OCI-LY7 (cell line): ENCODE results near the gene ZSCAN23. TPM values are rescaled to one million over a fixed set of nuclear protein-coding genes. Genes with fewer than 3 reads are reported as not detected.

Experiments used
- BruUV-seq: library from RNA; stranded (reverse); fragments of 400-500 nt; replicated peaks from 2 replicates; lab custom pipeline; 2021; lab: Mats Ljungman, UMichigan
- CTCF ChIA-PET: fragments of 300-600 bp; sonication (Branson Sonifier 250); formaldehyde crosslinking; loops from one replicate; lab custom pipeline; 2022; ENCODE audit warnings: antibody characterized with exemption; ENCODE audit not compliant: unreplicated experiment; lab: Charles Lee
- POLR2A ChIA-PET: fragments of 300-600 bp; sonication (Branson Sonifier 250); formaldehyde crosslinking; loops from one replicate; lab custom pipeline; 2022; ENCODE audit warnings: antibody characterized with exemption; lab: Charles Lee
- DNase-seq: peaks from one replicate; pipeline ENCODE4 v3.0.0-alpha.2; 2015; ENCODE audit warnings: low spot score
- H2AFZ ChIP-seq: fragments of 200-600 bp; sonication (generic), shearing (Covaris generic); 2 replicates; pipeline ENCODE4 v1.6.1; 2014; ENCODE audit warnings: mild to moderate bottlenecking, antibody characterized with exemption, low read length, moderate library complexity
- H3K27ac ChIP-seq: fragments of 200-600 bp; sonication (generic); 2 replicates; pipeline ENCODE4 v1.5.1; 2014; ENCODE audit warnings: mixed run types, low read depth, mild to moderate bottlenecking, moderate library complexity, low read length, inconsistent platforms; ENCODE audit not compliant: poor library complexity, severe bottlenecking
- H3K36me3 ChIP-seq: fragments of 200-600 bp; sonication (generic); 2 replicates; pipeline ENCODE4 v1.6.1; 2014; ENCODE audit warnings: mild to moderate bottlenecking, antibody characterized with exemption, low read length, moderate library complexity, mixed read lengths; ENCODE audit not compliant: insufficient read depth
- H3K4me1 ChIP-seq: fragments of 200-600 bp; sonication (generic); 2 replicates; pipeline ENCODE4 v1.5.1; 2014; ENCODE audit warnings: mild to moderate bottlenecking, low read length; ENCODE audit not compliant: insufficient read depth, poor library complexity, severe bottlenecking
- H3K4me2 ChIP-seq: fragments of 200-600 bp; sonication (generic); 2 replicates; pipeline ENCODE4 v1.6.1; 2014; ENCODE audit warnings: mild to moderate bottlenecking, low read length
- H3K4me3 ChIP-seq: fragments of 200-600 bp; sonication (generic); 2 replicates; pipeline ENCODE4 v1.5.1; 2014; ENCODE audit warnings: mild to moderate bottlenecking, low read depth, low read length; ENCODE audit not compliant: poor library complexity, severe bottlenecking
- H3K79me2 ChIP-seq: fragments of 200-600 bp; sonication (generic); 2 replicates; pipeline ENCODE4 v1.6.1; 2016; ENCODE audit warnings: low read depth, mild to moderate bottlenecking, low read length, moderate library complexity, mixed read lengths; ENCODE audit not compliant: insufficient read depth
- H3K9me2 ChIP-seq: fragments of 200-600 bp; sonication (generic); 2 replicates; pipeline ENCODE4 v1.6.1; 2016; ENCODE audit warnings: mild to moderate bottlenecking, low read length, mixed read lengths; ENCODE audit not compliant: insufficient read depth
- H3K9me3 ChIP-seq: fragments of 200-600 bp; sonication (generic); 2 replicates; pipeline ENCODE4 v1.6.1; 2014; ENCODE audit warnings: mild to moderate bottlenecking, mixed run types, low read length, mixed read lengths
- H4K20me1 ChIP-seq: fragments of 200-600 bp; sonication (generic); 2 replicates; pipeline ENCODE4 v1.6.1; 2014; ENCODE audit warnings: mild to moderate bottlenecking, antibody characterized with exemption, low read length, moderate library complexity, mixed read lengths; ENCODE audit not compliant: insufficient read depth
- CTCF ChIP-seq: fragments of 200-600 bp; sonication (generic); conservative IDR thresholded peaks from 2 replicates; pipeline ENCODE4 v1.5.1; 2014; ENCODE audit warnings: mild to moderate bottlenecking, antibody characterized with exemption, low read length, moderate library complexity, mixed read lengths
- EZH2phosphoT487 ChIP-seq: fragments of 200-600 bp; sonication (generic); IDR thresholded peaks from 2 replicates; pipeline ENCODE4 v1.6.1; 2018; ENCODE audit warnings: low read depth, borderline replicate concordance, mild to moderate bottlenecking, mixed run types, antibody characterized with exemption, low read length, moderate library complexity, mixed read lengths
- intact Hi-C: fragments of 100-400 bp; cut with micrococcal nuclease; formaldehyde crosslinking; loops from one replicate; pipeline ENCODE4 v1.10.0; 2022; ENCODE audit not compliant: unreplicated experiment
- total RNA-seq, 2 experiments: library from RNA; depleted of rRNA in 1 of 2; stranded (reverse); fragments of >200 nt in 1 of 2; shearing (Covaris generic) in 1 of 2; gene quantifications; 2 replicates each; pipeline ENCODE4 v1.2.3, GENCODE V29; 2014 to 2022

The ZSCAN23 gene
- total RNA-seq, 2 experiments from 2014 or later: not detected

DNA sequence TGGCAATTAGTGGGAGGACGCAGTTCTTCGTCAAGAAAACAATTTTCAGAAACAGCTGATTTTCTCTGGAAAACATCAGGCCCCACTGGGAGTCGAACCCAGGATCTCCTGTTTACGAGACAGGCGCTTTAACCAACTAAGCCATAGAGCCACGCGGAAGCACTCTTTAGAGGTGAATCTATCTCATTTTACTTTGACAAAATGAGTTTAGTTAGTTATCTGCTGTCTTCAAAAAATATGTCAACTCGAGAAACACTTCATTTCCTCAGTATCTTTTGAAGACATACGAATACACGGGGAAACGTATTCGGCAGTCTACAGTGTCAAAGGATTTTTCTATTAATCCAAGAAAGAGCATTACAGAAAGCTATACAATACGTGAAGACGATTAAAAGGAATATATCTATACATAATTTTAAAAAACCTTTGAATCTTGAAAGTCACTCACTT lies 45.6 kb upstream of the ZSCAN23 start:
- ChIA-PET POLR2A (interaction anchor here (0.6 kb wide), 1 partner anchor 479 kb away, joined by 4 read pairs; no protein-coding TSS in a partner anchor), CTCF (no interaction called here)
- no peak for DNase-seq
- H3K9me2 ChIP-seq: no peaks in the 10 kb centered on the region
- TF ChIP-seq EZH2phosphoT487: no peak
- no peak for TF ChIP-seq CTCF
- no peak overlapping the region for H3K27ac ChIP-seq
- no peaks in the 10 kb centered on the region for H3K4me1 ChIP-seq
- intact Hi-C loops: no loop called here
- no peaks in the 10 kb centered on the region for H3K36me3 ChIP-seq
- H3K9me3 ChIP-seq: no peaks in the 10 kb centered on the region
- no TSS peak for BruUV-seq
- H3K4me2 ChIP-seq: no peak overlapping the region
- H3K4me3 ChIP-seq: no peak overlapping the region
- no peak overlapping the region for H2AFZ ChIP-seq
- H4K20me1 ChIP-seq: no peaks in the 10 kb centered on the region
- H3K79me2 ChIP-seq: no peaks in the 10 kb centered on the region

- no TSS peak for BruUV-seq
- Histone ChIP-seq H4K20me1 (no peaks in the 10 kb centered on the region), H3K36me3 (no peaks in the 10 kb centered on the region), H3K4me1 (no peaks in the 10 kb centered on the region), H3K9me2 (no peaks in the 10 kb centered on the region), H2AFZ (no peak overlapping the region), H3K4me3 (no peak overlapping the region), H3K9me3 (no peaks in the 10 kb centered on the region), H3K27ac (no peak overlapping the region), H3K79me2 (no peaks in the 10 kb centered on the region), H3K4me2 (no peak overlapping the region)
- POLR2A ChIA-PET: no interaction called here
- intact Hi-C loops: no loop called here
- TF ChIP-seq CTCF (no peak), EZH2phosphoT487 (no peak)
- no peak for DNase-seq
- CTCF ChIA-PET: no interaction called here
Observed at GRCh38 chr6:28486988-28487742, 43.9 kb upstream of the ZSCAN23 start.

DNA sequence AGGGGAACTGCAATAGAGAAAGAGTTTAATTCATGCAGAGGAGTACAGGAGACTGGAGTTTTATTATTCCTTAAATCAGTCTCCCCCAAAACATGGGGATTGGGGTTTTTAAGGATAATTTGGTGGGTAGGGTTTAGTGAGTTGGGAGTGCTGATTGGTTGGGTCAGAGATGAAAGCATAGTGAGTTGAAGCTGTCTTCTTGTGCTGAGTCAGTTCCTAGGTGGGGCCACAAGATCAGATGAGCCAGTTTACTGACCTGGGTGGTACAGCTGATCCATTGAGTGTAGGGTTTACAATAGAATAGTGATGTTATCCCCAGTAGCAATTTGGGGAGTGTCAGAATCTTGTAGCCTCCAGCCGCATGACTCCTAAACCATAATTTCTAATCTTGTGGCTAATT lies 43.2 kb upstream of the ZSCAN23 start:
- Histone ChIP-seq H3K4me2 (no peak overlapping the region), H3K27ac (no peak overlapping the region), H3K36me3 (no peaks in the 10 kb centered on the region), H3K4me3 (no peak overlapping the region), H4K20me1 (no peaks in the 10 kb centered on the region), H3K79me2 (no peaks in the 10 kb centered on the region), H2AFZ (no peak overlapping the region), H3K4me1 (no peaks in the 10 kb centered on the region), H3K9me3 (no peaks in the 10 kb centered on the region), H3K9me2 (no peaks in the 10 kb centered on the region)
- no TSS peak for BruUV-seq
- no peak for TF ChIP-seq EZH2phosphoT487
- TF ChIP-seq CTCF: no peak
- POLR2A ChIA-PET: no interaction called here
- intact Hi-C loops: no loop called here
- CTCF ChIA-PET: no interaction called here
- DNase-seq: no peak
